Stimulated activated CD8-positive, alpha-beta memory T cell treated with anti-CD3 and anti-CD28 coated beads, Interleukin-12 subunit alpha, Interleukin-12 subunit beta, amount 100 ng/mL, for 4 hours (primary cell): ENCODE measurements around the gene CCDC158.
"Not testable (repeated sequence)": the region's sequence is repeated elsewhere in the genome, so short reads cannot be mapped to it uniquely, and the experiment has no call there.

Experiments used
- DNase-seq: peaks from one replicate; pipeline ENCODE4 v3.0.0-alpha.2; 2020; ENCODE audit warnings: low read depth

CCDC158 gene

DNA sequence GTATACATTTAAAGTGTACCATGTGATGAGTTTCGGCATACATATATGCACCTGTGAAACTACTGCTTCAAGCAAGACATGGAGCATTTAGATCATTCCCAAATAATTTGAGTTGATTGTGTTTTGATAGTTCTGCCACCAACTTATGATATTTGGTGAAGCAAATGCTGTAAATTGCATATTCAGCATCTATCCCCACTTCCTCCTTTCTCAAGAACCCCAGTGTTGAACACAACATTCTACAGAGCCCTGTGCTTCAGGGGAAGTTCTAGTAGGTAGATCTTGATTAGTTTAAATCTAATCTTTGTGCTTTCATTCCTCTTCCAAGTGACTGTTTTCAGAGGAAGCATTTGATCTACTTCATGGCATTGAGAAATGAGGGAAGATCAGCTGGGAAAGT is 8.7 kb upstream of the CCDC158 start:
- DNase-seq = no peak

DNA sequence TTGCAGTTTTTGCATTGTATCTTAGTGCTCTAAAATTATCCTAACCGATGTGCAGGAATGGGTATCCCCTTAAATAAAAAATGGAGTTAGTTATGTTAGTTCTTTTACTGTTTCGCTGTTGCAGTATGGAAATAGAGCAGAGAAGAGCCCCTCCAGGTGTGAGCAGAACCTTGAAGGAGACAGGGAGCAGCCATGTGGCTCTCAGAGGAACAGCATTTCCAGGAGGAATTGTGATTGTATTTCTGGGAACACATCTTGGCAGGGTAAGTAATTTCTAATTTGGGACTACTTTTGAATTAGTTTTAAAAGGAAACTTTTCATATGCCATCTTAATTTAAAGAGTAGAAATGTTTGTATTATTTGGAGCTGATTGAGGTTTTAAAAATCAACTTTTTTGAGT is 5.3 kb upstream of the CCDC158 start:
- DNase-seq = no peak

DNA sequence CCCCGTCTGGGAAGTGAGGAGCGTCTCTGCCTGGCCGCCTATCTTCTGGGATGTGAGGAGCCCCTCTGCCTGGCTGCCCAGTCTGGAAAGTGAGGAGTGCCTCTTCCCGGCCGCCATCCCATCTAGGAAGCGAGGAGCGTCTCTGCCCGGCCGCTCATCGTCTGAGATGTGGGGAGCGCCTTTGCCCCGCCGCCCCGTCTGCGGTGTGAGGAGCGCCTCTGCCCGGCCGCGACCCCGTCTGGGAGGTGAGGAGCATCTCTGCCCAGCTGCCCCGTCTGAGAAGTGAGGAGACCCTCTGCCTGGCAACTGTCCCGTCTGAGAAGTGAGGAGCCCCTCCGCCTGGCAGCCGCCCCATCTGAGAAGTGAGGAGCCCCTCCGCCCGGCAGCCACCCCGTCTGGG is 2.2 kb upstream of the CCDC158 start:
- not testable (repeated sequence) for DNase-seq

DNA sequence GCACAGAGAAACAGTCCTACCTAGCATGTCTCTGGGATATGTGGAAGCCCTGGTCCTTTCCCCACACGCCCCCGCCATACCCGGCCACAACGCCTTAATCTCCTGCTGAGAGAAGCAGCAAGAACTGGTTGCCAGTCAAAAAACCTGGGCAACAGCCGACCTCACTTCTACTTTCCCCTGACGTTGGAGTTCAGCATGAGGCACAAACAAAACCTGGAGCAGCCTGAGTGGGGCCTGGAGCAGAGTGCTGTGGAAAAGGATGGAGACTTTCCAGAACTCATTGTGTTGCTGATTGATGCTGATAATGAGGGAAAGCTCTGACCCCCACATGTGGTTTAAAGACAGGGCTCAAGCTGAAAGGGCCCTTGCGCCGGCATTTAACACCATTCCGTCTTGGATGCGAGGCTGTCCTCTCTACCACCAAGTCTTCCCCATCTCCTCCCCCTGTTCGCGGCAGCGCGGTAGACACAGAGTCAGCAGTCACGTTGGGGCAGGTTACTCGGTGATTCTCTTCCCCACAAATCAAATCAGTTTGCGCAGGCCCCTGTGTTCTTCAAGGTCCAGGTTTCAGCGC is 666 bp downstream of the CCDC158 start:
- DNase-seq = no peak

DNA sequence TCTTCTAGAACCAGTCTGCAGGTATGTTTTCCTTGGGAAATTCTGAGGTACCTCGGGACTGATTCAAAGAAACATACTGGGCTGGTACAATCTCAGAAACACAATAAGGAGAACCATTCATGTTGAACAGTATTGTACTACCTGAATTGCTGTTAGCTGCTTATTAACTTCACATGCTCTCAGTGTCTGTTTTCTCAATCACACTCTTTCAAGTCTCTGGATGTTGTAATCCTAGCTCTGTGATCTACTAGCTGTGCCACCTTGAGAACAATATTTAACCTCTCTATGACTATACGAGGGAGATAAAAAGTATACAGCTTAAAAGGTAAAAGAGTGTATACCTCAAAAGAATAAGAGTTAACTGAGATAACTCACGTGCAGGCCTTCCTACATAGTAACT is 10.3 kb downstream of the CCDC158 start:
- no peak for DNase-seq

DNA sequence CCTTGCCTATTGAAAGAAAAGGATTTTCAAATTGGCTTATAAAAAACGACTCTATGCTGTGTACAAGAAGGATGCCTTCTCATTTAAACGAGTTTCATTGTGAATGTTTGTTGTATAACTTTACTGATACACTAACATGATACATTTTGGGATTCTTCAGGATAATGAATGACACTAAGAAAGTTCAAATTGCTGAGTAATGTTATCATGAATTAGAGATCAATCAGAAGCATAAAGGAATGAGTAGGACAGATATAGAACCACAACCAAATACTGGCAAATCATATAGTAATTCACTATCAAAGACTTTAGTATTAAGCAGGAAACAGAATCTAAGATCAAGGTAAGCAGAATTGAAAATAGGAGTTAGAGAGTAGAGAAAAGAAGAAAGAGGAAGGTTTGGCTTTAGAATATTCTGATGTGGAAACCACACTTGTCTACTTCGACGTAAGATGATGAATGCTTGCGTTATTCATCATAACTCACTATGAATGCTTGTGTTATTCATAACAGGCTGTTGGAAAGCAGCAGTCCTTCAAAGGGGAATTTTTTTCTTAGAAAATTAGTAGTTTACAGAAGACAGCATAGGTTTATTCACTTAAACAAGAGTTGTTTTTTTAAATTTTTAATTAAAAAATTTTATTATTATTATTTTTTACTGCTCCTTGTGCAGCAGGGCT is 13.4 kb downstream of the CCDC158 start:
- no peak for DNase-seq

DNA sequence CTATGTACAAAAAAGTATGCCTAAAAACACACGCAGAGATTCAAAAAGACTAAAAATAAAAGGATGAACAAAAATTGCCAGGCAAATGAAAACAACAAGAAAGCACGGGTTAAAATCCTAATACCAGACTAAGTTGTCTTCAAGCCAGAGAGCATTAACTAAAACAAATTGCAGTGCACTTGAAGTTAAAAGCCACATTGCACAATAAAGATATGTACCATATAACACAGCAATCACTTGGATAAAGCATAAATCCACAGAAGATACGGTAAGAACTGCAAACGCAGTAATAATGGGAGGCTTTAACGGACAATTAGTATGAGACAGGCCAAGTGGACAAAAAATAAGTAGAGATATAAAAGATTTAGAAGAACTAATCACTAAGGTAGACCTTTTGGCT is 14.9 kb downstream of the CCDC158 start:
- DNase-seq = no peak

DNA sequence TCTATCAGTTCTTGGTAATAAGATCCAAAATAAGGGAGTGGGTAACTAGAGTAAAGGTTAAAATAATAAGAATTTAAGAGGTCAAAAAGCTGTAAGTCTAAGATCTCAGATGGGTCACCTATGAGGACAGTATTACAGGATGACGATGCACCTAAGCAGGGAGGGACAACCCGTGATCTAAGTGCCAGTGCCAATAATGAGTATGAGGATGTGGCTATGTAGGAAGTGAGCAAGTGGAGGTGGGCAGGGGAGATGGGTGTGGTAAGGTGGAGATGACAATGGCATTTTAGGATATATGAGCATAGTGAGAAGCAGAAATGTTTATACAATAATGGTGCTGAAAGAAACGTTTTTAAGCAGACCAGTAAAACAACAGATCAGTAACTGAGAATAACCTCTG is 19.3 kb downstream of the CCDC158 start:
- DNase-seq = no peak

DNA sequence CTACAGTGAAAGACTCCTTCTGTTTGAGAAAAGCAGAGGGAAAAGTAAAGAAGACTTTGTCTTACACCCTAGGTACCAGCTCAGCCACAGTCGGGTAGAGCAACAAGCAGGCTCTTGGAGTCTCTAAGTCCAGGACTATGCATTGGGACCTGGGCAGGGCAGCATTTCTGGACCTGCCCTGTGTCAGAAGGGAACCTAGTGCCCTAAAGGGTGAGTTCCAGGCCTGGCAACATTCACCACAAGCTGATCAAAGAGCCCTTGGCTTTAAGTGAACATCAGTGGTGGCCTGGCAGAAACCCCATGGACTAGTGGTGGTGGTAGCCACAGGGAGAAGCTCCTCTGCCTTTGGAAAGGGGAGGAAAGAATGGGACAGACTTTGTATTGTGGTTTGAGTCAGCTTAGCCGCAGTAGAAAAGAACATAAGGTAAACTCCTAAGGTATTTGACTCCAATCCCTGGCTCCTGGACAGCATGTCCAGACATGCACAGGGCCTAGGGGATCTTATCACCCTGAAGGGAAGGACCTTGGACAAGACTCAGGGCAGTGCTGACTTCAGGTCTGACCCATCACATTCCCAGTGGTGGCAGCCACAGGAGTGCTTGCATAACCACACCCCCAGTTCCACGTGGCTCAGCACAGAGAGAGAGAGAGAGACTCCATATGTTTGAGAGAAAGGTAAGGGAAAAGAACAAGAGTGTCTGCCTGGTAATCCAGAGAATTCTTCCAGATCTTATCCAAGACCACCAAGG is 32.6 kb downstream of the CCDC158 start:
- no peak for DNase-seq

DNA sequence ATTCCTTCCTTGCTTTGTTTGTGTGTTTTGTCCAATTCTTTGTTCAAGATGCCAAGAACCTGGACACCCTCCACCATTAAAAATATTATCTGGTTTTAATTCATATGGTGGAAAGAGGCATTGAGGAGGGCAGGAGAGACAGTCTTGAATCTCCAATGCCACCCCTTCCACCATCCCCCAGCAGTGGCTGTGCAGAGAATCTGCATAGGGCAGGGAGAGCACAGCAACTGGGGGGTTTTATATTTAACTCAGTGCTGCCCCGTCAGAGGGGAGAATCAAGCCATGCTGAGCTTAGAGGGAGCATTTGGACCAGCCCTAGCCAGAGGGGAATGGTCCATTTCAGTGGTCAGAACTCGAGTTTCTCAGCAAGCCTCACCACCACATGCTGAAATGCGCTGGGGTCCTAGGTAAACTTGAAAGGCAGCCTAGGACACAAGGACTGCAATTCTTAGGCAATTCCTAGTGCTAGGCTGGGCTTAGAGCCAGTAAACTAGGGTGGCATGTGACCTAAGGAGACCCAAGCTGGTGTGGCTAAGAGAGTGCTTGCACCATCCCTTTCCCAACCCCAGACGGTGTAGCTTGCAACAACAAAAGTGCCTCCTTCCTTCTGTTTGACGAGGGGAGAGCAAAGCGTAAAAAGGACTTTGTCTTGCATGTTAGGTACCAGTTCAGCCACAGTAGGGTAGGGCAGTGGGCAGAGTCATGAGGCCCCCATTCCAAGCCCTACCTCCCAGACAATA is 34.2 kb downstream of the CCDC158 start:
- DNase-seq = no peak

DNA sequence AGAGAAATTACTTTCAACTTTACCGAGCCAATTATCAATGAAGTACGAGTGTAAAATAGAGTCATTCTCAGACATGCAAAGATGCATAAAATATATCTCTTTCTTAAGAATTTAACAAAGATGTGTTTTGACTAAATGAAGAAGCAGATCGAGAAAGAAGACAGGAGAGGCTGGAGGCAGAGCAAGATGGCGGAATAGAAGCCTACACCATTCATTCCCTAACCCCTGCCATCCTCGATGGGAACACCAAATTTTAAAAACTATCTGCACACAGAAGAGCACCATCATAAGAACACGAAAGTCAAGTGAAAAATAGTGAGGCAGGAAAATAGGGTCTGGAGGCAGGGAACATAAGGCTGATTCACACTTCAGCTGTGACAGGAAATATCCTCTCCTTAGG is 35.0 kb downstream of the CCDC158 start:
- no peak for DNase-seq

DNA sequence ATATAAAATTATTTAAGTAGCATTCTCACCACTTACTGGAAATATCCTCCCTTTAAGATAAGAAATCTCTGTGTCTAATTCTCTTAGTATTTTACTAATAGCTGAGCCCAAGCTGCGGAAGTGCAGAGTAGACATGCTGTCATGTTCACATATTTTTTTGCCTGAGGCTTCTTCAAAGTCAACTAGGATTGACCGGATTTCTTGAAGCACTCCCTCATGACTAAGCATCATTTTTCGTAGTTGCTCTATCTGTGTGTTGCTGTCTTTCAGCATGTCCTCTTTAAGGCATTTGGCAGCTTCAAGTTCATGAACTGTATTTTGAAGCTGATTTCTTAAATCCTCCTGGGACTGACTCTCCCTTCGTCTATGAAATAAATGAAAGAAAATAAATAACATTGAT is 36.9 kb downstream of the CCDC158 start:
- DNase-seq = no peak

DNA sequence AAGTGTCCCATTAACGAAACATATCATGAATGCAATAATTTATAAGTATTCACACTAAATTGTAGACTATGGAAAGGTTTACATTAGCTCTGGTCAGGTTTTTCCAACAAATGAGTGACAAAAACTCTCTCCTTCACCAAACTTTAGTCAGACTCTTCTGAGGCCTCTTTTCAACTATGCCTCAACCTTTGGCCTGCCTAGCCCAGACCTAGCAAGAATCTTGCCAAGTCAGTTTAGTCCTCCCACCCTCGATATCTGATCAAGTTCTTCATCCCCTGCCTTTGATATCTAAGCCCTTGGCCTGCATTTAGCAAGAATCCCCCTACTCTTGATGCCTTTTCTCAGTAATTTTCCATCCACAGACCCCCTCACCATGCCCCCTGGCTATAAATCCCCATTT is 37.9 kb downstream of the CCDC158 start:
- DNase-seq = no peak

DNA sequence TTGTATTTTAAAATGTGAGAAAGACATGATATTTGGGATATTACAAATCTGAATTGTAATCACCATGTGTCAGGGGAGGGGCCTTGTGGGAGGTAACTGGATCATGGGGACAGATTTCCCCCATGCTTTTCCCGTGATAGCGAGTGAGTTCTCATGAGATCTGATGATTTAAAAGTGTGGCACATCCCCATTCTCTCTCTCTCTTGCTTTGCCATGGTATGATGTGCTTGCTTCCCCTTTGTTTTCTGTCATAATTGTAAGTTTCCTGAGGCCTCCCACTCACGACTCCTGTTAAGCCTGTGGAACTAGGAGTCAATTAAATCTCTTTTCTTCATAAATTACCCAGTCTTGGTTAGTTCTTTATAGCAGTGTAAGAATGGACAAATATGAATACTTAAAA is 39.0 kb downstream of the CCDC158 start:
- no peak for DNase-seq

DNA sequence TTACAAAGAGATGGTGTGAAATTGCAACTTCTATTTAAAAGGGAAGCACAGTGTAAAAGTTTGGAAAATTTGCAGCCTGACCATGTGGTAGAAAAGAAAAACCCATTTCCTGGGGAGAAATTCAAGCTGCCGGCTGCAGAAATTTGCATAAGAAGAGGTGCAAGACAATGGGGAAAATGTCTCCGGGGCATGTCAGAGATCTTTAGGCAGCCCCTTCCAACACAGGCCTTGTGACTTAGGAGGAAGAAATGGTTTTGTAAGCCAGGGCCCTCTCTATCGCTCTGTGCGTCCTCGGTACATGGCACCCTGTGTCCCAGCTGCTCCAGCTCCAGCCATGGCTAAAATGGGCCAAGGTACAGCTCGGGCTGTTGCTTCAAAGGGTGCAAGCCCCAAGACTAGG is 40.4 kb downstream of the CCDC158 start:
- no peak for DNase-seq

DNA sequence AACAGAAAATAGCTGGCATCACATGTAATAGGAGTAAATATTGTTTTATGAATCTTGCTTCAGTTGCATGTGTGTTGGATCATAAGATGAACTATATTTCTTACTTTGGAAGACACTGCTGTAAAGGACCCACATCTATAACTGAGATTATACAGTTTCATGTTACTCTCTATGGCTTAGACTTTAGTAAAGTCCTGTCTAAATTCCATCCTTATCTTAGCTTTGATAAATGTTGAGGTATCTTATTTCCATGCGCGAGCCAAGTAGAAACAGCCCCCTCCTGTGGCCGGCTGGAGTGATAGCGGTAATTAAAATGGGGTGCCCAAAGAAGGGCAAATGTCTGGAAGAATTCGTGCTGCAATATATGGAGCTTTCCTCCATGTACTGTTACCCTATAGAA is 43.0 kb downstream of the CCDC158 start:
- DNase-seq = no peak

DNA sequence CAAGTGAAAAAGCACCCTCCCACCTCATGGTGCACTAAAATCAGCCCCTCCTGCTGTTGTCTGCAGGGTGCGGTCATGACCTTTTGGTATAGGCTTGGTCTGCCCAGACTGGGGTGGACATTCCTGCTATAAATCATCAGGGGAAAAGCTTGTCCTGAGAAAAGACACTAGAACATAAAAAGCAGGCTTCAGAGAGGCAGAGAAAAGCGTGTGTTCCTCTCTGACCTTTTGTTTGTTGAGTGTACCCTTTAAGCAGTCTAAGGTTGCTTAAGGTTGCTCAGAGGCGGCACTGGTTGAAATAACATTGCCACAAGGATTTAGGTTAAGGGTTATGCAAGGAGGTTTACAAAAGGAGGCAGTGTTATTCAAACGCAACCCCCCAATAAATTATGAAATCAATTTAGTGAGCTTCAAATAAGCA is 43.5 kb downstream of the CCDC158 start:
- DNase-seq = no peak

DNA sequence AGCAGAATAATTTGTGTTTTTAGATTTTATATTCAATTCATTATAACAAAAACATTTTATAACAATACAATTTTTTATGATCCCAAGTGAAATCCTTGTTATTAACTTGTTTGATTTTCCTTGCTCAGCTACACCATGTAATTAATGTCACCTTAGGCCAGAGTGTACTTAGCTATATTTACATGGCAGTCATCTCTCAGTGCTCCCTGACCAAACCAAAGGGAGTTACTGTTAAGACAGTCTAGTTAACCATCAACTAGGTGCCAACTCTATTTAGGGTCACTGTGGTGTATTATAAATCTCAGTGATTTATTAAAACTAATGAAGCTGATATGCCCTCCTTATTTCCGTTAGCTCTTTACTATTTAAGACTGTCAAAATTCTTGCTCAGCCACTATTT is 44.4 kb downstream of the CCDC158 start:
- no peak for DNase-seq

DNA sequence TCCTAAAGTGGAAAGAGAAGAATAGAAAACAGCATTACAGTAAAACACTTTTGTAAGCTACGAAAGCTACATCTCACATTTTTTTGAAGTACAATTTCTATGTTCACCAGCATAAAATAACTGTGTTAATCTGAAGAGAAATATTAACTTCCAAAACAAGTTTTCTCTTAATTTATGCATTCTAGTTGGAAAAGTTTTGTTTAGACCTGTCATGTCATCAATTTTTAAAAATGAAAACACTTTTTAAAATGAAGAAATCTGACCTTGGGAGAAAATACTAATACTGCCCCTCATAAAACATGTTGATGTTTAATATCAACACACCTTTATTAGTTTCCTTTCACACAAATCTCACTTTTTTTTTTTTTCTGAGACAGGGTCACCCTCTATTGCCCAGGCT is 45.2 kb downstream of the CCDC158 start:
- no peak for DNase-seq

DNA sequence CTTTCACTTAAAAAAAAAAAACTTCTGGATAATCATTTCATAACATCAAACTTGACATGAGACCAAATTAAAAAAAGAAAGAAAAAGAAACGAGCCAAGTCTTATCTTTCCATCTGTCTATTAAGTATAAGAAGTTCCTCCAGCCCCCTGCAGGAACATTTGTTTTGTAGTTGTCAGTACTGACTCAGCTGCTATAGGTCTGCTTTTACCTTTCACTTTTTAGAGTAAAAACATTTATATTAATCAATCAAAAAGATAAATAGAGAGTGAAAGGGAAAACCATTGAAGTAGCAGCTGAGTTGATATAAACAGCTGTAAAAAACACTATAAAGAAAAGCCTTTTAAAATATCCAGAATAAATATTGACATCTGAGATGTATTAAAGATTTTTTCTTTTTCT is 46.1 kb downstream of the CCDC158 start:
- no peak for DNase-seq

DNA sequence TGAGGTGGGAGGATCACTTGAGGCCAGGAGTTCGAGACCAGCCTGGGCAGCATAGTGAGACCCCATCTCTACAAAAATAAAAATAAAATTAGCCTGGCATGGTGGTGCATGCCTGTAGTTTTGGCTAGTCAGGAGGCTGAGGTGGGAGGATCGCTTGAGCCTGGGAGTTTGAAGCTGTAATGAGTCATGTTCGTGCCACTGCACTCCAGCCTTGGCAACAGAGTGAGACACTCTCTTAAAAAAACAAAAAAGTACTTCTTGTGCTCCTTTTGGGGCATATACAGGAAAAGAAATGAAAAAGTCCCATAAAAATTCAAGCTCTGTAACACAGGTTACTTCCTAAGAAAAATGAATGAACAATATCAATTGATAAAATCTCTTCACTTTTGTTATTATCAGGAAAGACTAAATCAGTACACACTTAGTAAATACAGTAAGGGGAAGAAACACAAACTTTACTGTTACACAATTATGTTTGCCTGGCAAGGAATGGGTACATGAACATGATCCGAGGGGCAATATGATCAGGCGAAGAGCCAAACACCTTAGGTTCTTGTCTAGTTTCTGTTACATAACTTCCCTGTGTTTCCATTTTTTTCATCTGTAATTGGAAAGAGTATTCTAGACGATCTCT is 46.9 kb downstream of the CCDC158 start:
- DNase-seq = no peak

DNA sequence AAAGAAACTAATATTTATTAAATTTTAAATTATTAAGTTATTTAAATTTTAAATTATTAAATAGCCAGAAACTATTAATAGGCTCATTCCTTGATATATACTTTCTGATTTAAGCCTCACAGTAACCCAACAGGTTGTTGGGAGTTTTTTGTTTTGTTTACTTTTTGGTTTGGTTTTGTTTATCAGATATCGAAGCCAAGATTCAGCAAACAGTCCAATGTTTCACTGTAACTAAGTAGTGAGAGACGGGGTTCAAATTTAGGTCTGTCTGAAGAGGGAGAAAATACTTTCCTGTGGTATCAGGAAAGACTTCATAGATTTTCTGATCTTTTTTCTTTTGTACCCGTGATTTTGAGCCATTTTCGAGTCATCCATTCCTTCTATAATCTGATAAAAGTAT is 54.2 kb downstream of the CCDC158 start:
- DNase-seq = no peak
